Gastroesophageal sphincter (tissue), 3 donors: Measurements from ENCODE around the gene SV2C.

Experiments
- POLR2A ChIP-seq, 2 donors: fragments of 450-650 bp; IDR thresholded peaks; one replicate each; pipeline ENCODE4 v1.6.1; 2017; ENCODE audit warnings: antibody characterized with exemption in 2 of 2, mild to moderate bottlenecking in 2 of 2, moderate library complexity in 1 of 2
- TF ChIP-seq, protein P1 (sequence below), 4 experiments: fragments of 200-600 bp in 2 of 4; fragments of 450-650 bp in 2 of 4; sonication (generic) in 1 of 4; IDR thresholded peaks; one replicate each; pipeline ENCODE4 v1.5.1; 2017 to 2019; ENCODE audit warnings: antibody characterized with exemption in 4 of 4, mild to moderate bottlenecking in 2 of 4, moderate library complexity in 2 of 4

DNA sequence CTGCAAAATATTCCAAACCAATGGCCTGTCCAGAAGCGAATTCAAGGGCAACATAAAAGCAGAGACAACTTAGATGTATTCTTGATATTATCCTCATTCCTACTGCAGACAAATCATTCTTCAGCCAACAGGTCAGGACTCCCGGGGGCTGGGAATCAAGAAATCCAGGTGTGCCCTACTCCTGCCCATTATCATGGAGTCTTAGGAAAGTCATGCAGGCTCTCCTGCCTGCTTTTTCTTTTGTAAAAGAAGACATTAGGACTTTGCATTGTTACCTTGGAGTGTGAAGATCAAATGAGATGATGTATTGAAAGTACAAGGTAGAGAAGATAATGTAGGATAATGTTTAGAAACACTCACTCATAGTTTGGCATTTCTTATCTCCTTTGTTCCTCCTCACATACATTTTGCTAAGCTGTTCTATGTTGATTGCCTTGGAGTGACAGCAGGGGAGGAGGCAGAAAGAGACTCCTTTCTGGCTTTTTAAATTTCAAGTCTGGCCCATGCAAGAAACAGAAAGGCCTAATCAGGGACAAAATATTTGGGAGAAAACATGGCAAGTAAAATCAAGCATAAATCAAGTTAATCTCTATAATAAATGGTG is 113.8 kb downstream of the SV2C start:
- TF ChIP-seq POLR2A (IDR thresholded peaks at IDR 0.05), result no peak
- TF ChIP-seq, protein P1, sequence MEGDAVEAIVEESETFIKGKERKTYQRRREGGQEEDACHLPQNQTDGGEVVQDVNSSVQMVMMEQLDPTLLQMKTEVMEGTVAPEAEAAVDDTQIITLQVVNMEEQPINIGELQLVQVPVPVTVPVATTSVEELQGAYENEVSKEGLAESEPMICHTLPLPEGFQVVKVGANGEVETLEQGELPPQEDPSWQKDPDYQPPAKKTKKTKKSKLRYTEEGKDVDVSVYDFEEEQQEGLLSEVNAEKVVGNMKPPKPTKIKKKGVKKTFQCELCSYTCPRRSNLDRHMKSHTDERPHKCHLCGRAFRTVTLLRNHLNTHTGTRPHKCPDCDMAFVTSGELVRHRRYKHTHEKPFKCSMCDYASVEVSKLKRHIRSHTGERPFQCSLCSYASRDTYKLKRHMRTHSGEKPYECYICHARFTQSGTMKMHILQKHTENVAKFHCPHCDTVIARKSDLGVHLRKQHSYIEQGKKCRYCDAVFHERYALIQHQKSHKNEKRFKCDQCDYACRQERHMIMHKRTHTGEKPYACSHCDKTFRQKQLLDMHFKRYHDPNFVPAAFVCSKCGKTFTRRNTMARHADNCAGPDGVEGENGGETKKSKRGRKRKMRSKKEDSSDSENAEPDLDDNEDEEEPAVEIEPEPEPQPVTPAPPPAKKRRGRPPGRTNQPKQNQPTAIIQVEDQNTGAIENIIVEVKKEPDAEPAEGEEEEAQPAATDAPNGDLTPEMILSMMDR (IDR thresholded peaks at IDR 0.05), result no peak
